DLD1 (cell line): ENCODE measurements around the gene SLC22A12.
"Not testable (repeated sequence)": the region's sequence is repeated elsewhere in the genome, so short reads cannot be mapped to it uniquely, and the experiment has no call there.

Experiments
- in situ Hi-C: cut with HindIII; loops from 2 replicates; pipeline ENCODE4 v1.10.0; 2017; ENCODE audit warnings: low sequenced_read_pairs

Gene SLC22A12

DNA sequence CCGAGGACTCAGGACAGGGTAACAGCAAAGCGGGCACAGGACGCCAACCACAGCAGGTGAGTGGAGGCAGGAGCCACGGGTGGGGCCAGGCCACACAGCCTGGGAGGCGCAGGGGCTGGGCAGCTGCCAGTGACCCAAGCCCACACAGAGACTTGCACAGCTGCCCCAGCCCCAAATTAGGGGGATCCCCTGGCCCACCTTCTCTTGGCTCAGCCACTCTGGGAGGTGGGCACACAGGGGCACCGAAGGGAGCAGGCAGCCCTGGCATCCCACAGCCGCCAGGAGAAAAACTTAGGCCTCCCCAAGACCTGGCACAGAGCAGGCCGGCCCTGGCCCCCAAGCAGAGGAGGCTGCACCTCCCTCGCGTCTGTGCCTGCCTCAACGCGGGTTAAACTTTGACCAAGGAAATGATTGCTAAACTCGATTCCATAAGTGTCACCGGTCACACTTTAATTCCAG lies at the start of gene SLC22A12:
Gene SLC22A12 (plus strand): TSS at position 458 of the 459 bp plus-strand sequence. CDS start 337 bp downstream, outside the sequence.
- in situ Hi-C loops = no loop called here

DNA sequence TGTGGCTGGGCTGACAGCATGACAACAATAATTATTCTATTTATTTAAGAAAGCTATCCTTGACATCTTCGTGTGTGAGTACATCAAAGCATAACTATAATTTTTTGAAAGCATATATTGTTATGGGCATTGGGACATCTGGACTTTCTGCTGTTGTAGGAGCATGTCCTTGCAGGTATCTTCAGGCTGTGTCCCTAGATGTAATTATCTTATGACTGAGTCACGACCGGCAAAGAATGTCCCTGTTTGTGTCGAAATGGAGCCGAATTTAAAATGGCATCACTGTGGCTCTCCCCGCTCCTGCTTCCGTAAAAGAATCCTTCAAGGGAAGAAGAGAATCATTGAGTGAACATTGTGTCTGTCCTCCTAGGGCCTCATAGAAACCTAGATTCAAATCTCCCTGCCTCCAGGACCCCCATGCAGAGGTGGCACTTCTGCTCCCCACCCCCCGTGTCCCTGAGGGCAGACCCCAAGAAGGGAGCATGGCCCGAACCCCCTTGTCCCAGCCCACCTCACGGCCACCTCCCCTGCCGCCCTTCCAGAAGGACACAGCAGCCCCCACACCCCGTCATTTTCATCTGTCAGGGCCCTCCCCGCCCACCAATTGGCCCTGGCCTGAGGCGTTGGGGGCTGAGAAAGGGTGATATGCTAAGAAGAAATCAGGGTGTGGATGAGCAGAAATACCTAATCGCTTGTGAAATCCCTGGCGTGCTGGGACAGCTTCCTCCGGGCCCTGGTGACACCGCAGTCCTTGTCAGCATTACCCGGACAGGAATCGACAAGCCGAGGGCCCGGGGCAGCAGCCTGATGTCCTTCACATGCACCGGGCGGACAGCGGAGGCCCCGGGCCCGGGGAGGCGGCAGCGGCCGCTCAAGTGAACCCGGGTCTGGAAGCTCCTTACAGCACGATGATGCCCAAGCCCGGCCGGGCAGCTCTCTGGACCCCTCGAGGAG lies 48.6 kb upstream of the SLC22A12 start:
- in situ Hi-C loops = loop anchor here (25.0 kb wide), 1 partner anchor 95 kb away; no protein-coding TSS in a partner anchor

DNA sequence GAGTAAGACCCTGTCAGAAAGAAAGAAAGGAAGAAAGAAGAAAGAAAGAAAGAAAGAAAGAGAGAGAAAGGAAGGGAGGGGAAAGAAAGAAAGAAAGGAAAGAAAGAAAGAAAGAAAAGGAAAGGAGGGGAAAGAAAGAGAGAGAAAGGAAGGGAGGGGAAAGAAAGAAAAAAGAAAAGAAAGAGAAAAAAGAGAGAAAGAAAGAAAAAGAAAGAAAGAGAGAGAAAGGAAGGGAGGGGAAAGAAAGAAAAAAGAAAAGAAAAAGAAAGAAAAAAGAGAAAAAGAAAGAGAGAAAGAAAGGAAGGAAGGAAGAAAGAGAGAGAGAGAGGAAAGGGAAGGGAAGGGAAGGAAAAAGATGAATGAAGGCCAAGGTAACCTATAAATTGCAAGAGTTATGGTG lies 47.2 kb upstream of the SLC22A12 start:
- in situ Hi-C loops = loop anchor here (25.0 kb wide), 1 partner anchor 93 kb away; no protein-coding TSS in a partner anchor

DNA sequence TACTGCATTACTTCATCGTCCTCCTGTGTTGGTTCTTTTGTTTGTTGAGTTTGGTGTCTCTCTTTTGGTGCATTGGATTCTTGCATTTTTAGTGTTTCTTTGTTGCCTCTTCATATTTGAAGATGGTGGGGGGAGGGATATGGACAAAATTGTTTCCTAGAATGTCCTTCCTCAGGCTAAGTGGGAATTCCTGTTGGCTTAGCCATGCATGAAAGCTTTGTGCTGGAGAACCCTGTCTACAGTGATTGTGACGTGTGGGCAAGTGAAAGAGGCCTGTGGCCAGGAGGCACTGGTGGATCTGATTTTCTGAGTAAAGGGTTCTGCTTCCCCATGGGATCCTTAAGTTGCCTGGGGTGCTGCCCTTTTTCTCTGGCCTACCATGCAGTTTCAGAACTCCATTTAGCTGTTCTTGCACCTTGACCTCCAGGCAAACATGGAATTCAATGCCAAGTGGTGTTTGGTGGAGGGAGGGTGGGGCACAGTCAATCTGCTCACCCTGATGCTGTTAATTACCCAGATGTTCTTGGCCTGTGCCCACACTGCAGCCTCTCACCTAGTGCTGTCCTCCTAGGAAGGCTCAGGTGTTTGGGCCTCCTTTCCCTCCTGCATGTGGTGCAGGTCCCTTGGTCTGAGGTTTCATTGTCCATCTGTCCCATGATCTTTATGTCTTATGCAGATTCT lies 46.3 kb upstream of the SLC22A12 start:
- in situ Hi-C loops = loop anchor here (25.0 kb wide), 1 partner anchor 93 kb away; no protein-coding TSS in a partner anchor

DNA sequence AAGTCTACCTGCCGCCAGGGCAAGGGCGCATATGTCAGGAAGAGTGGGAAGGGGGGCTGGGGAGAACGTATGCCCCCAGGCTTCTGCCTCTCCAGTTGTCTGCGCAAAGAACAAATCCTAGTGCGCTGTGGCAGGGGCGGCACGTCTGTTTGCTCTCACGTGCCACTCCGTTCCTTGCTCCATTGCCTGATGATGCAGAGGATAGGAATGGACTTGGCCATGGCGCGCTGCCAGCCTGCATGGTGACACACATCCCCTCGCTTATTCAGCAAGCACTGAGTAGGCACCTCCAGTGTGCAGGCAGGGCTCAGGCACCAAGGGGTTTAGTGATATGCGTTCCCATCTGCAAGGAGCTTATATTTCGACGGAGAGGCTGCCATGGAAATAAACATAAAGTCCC lies 45.4 kb upstream of the SLC22A12 start:
- in situ Hi-C loops = loop anchor here (25.0 kb wide), 1 partner anchor 92 kb away; no protein-coding TSS in a partner anchor

DNA sequence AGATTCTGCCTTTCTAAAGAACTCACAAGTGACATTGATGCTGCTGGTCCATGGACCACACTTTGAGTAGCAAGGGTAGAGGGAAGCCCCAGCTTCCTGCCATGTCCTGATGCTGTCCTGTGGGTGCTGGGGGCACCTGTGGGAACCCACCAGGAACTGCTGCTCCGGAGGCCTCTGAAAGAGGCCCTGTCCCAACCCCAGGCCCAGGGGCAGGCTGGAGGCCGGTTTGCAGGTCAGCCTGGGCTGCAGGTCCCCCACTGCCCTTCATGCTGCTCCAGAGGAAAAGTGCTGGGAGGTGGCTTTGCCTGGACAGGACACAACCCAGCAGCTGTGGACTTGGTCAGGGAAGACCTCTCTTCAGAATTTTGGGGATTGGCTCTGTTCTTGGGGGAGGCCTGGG lies 44.8 kb upstream of the SLC22A12 start:
- in situ Hi-C loops = loop anchor here (25.0 kb wide), 1 partner anchor 91 kb away; no protein-coding TSS in a partner anchor

DNA sequence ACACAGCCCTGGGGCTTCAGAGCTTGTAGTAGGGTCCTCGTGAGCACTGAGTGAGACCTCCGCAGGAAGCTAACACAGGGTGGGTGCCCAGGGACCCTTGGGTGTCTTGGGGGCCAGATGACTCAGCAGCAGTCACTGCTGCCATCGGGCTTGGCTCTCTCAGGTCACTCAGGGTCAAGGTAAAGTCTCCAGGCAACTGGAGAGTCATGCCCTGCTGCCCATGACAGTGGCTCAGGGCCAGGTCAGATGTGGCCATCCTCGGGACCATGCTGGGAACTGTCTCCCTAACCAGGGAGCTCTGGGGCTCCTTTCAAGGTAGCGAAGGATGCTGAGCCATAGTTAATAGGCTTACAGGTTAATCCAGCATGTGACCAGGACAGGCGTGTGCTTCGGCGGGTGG lies 44.4 kb upstream of the SLC22A12 start:
- in situ Hi-C loops = loop anchor here (25.0 kb wide), 1 partner anchor 91 kb away; no protein-coding TSS in a partner anchor

DNA sequence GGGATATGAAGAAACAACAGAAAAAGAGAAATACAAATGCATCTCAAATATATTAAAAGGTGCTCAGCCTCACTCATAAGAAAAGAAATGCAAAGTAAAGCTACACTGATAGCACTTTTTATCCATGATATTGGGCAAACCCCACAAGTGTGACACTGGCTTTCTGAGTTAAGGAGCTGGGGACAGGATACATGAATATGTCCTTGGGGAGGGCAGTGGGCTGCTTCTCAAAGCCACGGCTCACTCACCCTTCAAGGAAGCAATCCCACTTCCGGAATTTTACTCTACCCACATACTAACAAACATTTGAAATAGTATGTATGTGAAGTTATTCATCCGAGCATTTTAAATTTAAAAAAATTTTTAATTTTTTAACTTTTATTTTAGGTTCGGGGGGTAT lies 41.1 kb upstream of the SLC22A12 start:
- in situ Hi-C loops = loop anchor here (25.0 kb wide), 1 partner anchor 87 kb away; no protein-coding TSS in a partner anchor

DNA sequence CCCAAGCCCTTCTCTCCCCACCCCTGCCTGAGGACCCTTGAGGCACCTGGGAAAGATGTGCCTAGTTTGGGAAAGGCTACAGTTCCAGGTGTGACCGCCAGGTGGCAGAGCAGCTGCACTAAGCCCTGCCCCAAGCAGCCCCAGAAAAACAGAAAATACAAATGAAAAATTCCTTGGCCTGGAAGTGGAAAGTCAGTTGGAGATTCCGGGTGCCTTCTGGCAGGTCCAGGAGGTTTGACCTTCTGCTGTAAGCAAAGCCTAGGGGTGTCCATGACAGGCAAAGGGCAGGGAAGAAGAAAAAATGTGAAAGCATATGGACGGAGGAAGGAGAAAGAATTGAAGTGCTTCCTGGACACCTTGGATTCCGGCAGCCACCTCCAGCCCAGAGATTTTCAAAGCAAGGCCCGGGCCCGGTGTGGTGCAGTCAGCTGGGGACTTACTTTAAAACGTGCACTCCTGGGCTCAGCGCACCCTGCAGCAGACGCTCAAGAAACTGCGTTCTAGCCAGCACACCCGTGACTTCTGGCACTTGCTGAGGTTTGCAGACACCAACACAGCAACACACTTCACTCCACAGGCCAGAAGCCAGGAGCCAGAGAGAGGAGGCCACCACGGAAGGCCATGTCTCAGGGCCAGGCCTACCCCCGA lies 37.3 kb upstream of the SLC22A12 start:
- in situ Hi-C loops = no loop called here

DNA sequence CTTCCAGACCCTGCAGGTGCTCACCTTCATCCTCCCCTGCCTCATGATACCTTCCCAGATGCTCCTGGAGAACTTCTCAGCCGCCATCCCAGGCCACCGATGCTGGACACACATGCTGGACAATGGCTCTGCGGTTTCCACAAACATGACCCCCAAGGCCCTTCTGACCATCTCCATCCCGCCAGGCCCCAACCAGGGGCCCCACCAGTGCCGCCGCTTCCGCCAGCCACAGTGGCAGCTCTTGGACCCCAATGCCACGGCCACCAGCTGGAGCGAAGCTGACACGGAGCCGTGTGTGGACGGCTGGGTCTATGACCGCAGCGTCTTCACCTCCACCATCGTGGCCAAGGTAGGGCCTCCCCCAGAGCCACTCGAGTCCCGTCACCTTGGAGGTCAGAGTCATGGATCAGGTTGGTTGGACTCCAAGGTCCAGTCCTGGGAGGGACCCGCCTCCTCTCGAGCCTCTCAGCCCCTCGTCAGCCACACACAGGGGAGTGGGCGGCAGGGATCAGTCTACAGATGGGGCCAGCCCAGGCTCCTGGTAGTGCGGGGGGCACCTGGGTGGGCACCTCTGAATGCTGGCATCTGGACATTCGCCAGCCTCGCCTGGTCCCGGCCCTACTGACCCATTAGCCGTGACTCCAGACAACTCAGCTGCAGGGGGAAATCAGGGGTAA lies 34.8 kb upstream of the SLC22A12 start:
- in situ Hi-C loops = no loop called here

DNA sequence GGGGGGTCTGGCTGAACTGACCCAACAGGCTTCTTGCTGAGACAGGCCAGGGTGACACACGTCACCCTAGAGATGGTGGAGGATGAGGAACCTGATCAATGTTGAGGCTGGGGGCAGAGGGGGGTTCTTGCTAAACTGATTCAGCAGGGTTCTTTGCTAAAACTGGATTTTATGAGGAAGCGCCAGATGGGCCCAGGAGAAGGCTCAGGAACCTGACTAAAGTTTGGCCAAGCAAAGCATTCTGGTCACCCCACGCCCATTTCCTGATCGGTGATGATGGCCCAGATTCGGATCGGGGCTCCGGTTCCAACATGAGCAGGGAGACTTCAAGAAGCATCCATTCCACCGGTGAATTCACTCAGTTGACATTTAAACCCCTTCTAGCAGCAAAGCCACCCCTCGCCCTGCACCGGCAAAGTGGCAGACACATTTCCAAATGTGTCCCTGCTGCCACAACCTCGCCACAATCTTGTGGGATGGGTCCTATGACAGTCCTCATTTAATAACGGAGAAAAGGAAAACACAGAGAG lies 34.2 kb upstream of the SLC22A12 start:
- in situ Hi-C loops = no loop called here

DNA sequence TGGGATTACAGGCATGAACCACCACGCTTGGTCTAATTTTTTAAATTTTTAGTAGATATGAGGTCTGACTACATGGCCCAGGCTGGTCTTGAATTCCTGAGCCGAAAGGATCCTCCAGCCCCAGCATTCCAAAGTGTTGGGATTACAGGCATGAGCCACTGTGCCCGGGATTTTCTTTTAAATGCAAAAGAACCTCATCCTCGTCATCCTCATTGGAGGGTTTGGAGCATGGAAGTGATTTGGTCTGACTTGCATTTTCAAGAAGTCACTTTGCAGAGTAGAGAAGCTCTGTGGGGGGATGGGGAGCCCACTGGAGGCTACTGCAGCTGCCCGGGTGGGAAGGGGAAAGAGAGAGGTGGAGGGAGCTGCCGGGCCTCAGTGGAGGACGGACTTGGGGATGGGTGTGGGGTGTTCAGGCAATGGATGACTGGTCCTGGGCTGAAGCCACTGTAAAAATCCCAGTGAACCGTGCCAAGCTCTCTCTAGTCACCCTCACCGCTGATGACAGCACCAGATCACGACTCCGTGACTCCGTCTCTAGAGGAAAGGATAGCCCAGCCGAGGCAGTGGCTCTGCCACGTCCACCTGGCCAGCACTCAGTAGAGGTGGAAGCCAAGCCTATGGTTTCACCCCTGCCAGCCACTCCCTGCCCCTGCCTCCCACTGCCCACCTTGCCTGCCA lies 32.8 kb upstream of the SLC22A12 start:
- in situ Hi-C loops = no loop called here

DNA sequence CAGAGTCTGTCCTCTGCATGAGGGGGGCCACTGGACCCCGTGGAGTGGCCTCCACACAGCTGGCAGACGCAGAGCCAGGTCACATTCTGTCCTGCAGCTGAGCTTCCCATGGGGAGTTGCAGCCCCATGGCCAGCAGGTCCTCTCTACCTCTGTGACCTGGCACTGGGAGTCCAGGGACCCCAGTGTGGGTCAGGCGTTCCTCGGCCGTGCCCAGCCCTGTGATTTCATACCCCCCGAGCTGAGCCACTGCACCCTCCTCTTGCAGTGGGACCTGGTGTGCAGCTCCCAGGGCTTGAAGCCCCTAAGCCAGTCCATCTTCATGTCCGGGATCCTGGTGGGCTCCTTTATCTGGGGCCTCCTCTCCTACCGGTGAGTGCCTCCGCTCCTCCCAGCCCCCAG lies 32.2 kb upstream of the SLC22A12 start:
- in situ Hi-C loops = no loop called here

DNA sequence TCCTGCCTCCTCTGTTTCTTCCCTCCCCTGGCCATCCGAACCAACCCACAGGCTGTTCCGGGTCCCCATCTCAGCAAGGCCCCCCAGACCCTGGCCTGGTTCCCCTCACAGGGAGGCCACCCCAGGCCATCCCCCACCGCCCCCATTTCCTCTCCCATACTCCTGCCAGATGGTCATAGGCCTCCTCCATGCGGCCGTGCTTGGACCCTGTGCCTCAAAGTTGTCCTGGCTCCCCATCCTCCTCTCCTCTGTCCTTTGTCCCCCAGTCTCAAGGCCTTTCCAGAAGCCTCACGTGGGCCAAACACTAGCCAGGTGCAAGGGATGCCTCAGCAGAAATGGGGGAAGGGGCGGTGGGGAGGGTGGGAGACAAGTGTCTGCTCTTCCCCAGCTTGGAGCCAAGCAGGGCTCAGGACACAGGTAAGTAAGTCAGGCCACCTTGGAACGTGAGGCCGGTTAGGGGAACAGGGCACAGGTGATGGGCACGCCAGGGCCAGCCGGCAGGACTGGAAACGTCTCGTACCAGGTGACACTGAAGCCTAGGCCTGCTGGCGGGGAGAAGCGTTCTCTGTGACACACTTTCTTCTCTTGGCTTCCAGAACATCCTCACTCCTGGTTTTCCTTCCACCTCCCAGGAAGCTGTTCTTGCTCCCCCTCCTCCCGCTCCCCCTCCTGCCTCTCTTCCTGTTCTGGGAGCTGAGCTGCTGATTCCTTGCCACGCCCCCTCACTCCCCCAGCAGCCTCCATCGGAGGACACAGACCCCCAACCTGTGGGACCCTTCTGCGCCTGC lies 31.5 kb upstream of the SLC22A12 start:
- in situ Hi-C loops = no loop called here

DNA sequence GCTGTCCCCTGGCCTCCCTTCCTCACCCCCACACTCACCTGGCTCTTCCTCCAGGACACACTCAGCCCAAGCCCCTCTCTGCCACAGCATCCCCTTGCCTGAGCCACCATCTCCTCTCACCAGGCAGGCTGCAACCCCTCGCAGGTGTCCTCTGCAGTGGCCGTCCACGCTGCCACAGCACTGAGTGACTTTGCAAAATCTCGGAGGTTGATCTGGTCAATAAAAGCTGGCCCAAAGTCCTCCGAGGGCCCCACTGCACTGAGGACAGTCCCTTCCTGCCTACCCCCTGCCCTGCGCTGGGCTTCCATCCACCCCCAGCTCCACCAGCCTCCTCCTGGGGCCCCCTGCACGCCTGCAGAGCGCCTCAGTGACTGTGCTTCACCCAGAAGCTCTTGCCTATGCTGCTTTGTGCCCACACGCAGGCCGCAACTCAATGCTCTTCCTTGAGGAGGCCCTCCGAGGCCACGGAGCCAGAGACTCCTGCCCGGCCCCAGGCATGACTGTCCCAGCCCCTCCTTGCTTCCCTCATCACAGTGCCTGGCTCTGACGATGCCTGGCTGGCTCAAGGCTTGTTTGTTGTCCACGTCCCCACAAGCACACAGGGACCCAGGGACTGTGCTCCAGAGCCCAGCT lies 30.8 kb upstream of the SLC22A12 start:
- in situ Hi-C loops = no loop called here

DNA sequence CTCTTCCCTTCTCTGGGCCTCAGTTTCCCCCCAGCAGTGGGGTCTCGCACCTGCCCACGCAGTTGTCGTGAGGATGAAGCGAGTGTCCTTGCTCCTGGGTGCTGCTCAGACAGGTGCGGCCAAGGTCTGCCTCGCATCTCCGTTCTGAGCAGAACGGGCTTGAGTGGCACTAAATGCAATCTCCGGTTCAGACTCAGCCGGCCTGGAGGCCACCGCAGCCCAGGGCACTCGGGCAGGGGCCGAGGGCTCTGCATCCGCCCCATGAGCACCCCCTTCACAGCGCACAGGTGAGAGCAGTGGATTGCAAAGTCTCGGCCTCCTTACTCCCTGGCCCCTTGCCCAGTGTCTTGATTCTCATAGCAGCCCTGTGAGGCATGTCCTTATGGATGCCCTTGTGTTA lies 30.1 kb upstream of the SLC22A12 start:
- in situ Hi-C loops = no loop called here

DNA sequence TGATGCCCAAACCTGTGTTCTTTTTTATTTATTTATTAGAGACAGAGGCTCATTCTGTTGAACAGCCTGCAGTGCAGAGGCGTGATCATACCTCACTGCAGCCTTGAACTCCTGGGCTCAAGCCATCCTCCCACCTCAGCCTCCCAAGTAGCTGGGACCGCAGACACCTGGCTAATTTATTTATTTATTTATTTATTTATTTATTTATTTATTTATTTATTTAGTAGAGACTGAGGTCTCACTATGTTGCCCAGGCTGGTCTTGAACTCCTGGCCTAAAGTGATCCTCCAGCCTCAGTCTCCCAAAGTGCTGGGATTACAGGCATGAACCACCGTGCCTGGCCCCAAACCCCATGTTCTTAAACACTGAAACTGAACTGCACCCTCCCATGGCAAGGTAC lies 29.6 kb upstream of the SLC22A12 start:
- in situ Hi-C loops = not testable (repeated sequence)

DNA sequence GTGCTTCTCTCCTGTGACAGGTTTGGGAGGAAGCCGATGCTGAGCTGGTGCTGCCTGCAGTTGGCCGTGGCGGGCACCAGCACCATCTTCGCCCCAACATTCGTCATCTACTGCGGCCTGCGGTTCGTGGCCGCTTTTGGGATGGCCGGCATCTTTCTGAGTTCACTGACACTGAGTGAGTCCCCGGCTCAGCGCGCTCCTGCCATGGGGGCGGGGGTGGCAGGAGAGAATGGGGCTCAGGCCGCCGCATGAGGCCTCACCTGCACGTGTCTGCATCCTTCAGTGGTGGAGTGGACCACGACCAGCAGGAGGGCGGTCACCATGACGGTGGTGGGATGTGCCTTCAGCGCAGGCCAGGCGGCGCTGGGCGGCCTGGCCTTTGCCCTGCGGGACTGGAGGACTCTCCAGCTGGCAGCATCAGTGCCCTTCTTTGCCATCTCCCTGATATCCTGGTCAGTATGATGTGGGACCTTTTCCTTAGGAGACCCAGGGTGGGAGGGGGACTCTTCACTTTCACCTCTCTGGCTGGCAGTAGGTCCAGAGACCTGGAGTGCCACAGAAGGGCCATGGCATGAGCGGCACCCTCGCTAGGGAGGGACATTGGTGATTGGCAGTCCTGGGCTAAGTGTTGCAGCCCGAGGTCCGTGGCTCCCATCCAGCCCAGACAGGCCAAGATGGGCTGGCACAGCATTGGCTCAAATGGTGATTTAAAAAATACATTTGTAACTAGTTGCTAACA lies 28.9 kb upstream of the SLC22A12 start:
- in situ Hi-C loops = no loop called here
